Activated naive CD8-positive, alpha-beta T cell treated with anti-CD3 and anti-CD28 coated beads, Interleukin-2, amount 10 ng/mL, durations not matched to agents 7 days and 5 days (primary cell): ENCODE measurements around the gene CCDC187. TPM values are rescaled to one million over a fixed set of nuclear protein-coding genes. Genes with fewer than 3 reads are reported as not detected.
A peak's percentile ranks its signal among the peaks of the same experiment; 100 is the strongest.

Experiments used
- ATAC-seq: fragments of 150-1000 bp; cut with Tn5 transposase; one replicate; pipeline ENCODE4 v1.10.0; 2021; ENCODE audit warnings: low read depth, moderate library complexity
- POLR2A ChIA-PET: fragments of 350-600 bp; sonication (Branson Sonifier 250); formaldehyde crosslinking; loops from one replicate; lab custom pipeline; 2021; ENCODE audit warnings: antibody characterized with exemption; lab: Charles Lee
- DNase-seq: peaks from one replicate; pipeline ENCODE4 v3.0.0; 2021
- H3K27ac Mint-ChIP-seq: one replicate; pipeline ENCODE4 v1.8.0; 2022; ENCODE audit warnings: mild to moderate bottlenecking, mixed read lengths
- H3K27me3 Mint-ChIP-seq: one replicate; pipeline ENCODE4 v1.8.0; 2022; ENCODE audit warnings: mild to moderate bottlenecking, moderate library complexity, mixed read lengths
- H3K36me3 Mint-ChIP-seq: one replicate; pipeline ENCODE4 v1.8.0; 2021; ENCODE audit warnings: mild to moderate bottlenecking, mixed read lengths
- H3K4me1 Mint-ChIP-seq: one replicate; pipeline ENCODE4 v1.8.0; 2021; ENCODE audit warnings: mixed read lengths
- H3K4me3 Mint-ChIP-seq: one replicate; pipeline ENCODE4 v1.8.0; 2022; ENCODE audit warnings: mild to moderate bottlenecking, moderate library complexity, mixed read lengths
- H3K9me3 Mint-ChIP-seq: one replicate; pipeline ENCODE4 v1.8.0; 2021; ENCODE audit warnings: mixed read lengths
- total RNA-seq, 2 experiments: library from RNA; stranded (reverse); gene quantifications; one replicate each; pipeline ENCODE4 v1.2.3, GENCODE V29; 2021

The CCDC187 gene
- total RNA-seq, 2 experiments from 2014 or later = not detected

- Mint-ChIP-seq H3K4me3 (no peak overlapping the region), H3K4me1 (peaks cover under 1% of the 10 kb centered on the region), H3K27ac (no peak overlapping the region), H3K27me3 (peaks cover 45% of the 10 kb centered on the region), H3K9me3 (no peaks in the 10 kb centered on the region), H3K36me3 (peaks cover 4% of the 10 kb centered on the region)
- POLR2A ChIA-PET = no interaction called here
- ATAC-seq (peak; percentile 21), DNase-seq (peak; percentile 61)
Observed at GRCh38 chr9:136201609-136202453, 102.1 kb downstream of the CCDC187 start.

- DNase-seq (no peak), ATAC-seq (no peak)
- Mint-ChIP-seq H3K4me3 (no peak overlapping the region), H3K4me1 (peaks cover 1% of the 10 kb centered on the region), H3K27me3 (peaks cover 52% of the 10 kb centered on the region), H3K36me3 (peaks cover 2% of the 10 kb centered on the region), H3K9me3 (no peaks in the 10 kb centered on the region), H3K27ac (no peak overlapping the region)
- POLR2A ChIA-PET = no interaction called here
Observed at GRCh38 chr9:136201174-136201573, 102.7 kb downstream of the CCDC187 start.

GRCh38 chr9:136200424-136200823 lies 103.5 kb downstream of the CCDC187 start:
- Mint-ChIP-seq H3K9me3 (no peaks in the 10 kb centered on the region), H3K4me1 (peaks cover 2% of the 10 kb centered on the region), H3K36me3 (no peaks in the 10 kb centered on the region), H3K27ac (no peak overlapping the region), H3K4me3 (no peak overlapping the region), H3K27me3 (peaks cover 57% of the 10 kb centered on the region)
- no peak for ATAC-seq
- POLR2A ChIA-PET = no interaction called here
- no peak for DNase-seq

Other genes with a start within 250 kb of the CCDC187 start
- gene NACC2, start 208.8 kb downstream of the CCDC187 start, total RNA-seq = 10 to 100 TPM; 10.5 to 11.2 TPM
- gene TMEM250, start 185.2 kb downstream of the CCDC187 start, total RNA-seq = 10 to 100 TPM; 45.3 to 45.9 TPM
- gene LHX3, start 99.0 kb downstream of the CCDC187 start, total RNA-seq = not detected
- gene QSOX2, start 58.3 kb downstream of the CCDC187 start, total RNA-seq = 10 to 100 TPM; 12.4 to 12.8 TPM
- gene GPSM1, start 23.4 kb upstream of the CCDC187 start, total RNA-seq = 1 to 10 TPM; 5.0 to 6.0 TPM
- gene DNLZ, start 59.6 kb upstream of the CCDC187 start, total RNA-seq = 10 to 100 TPM; 15.4 to 17.0 TPM
- under 1 TPM; 0.45 to 0.61 TPM for gene CARD9, start 69.6 kb upstream of the CCDC187 start, total RNA-seq
- gene SNAPC4, start 96.1 kb upstream of the CCDC187 start, total RNA-seq = 1 to 10 TPM; 9.6 to 9.9 TPM
- 10 to 100 TPM; 55.5 to 56.2 TPM for gene ENTR1, start 106.5 kb upstream of the CCDC187 start, total RNA-seq
- 10 to 100 TPM; 60.6 to 65.6 TPM for gene PMPCA, start 106.6 kb upstream of the CCDC187 start, total RNA-seq
- 10 to 100 TPM; 22.8 to 23.0 TPM for gene INPP5E, start 135.8 kb upstream of the CCDC187 start, total RNA-seq
- gene SEC16A, start 178.9 kb upstream of the CCDC187 start, total RNA-seq = 10 to 100 TPM; 88.0 to 90.2 TPM
- 10 to 100 TPM; 67.0 to 70.2 TPM for gene NOTCH1, start 242.0 kb upstream of the CCDC187 start, total RNA-seq